ENCODE data around the gene RSAD2. TPM values are rescaled to one million over a fixed set of nuclear protein-coding genes. Genes with fewer than 3 reads are reported as not detected.

Gene RSAD2
- total and polyA plus RNA-seq, 2 experiments from 2014 or later, result 0.10 TPM; not detected in 1

- TF ChIP-seq ZNF462 (CRISPR knock-in tag; IDR thresholded peaks at IDR 0.05), result no peak
Observed at GRCh38 chr2:6838673-6839319, 38.8 kb upstream of the RSAD2 start (continued).

GRCh38 chr2:6841537-6842287 is 35.9 kb upstream of the RSAD2 start:
- Histone ChIP-seq H3F3A (replicated peaks; ENCODE audit: low read depth) (no peaks in the 10 kb centered on the region), H3K36me3 (ENCODE audit: insufficient read depth) (peaks cover 2% of the 10 kb centered on the region), H3K4me1 (ENCODE audit: insufficient read depth) (no peaks in the 10 kb centered on the region), H3K9me2 (ENCODE audit: insufficient read depth) (peaks cover 4% of the 10 kb centered on the region; the same call in 1 of the 2 replicates), H3K4me3 (no peak overlapping the region), H3K27ac (ENCODE audit: low read depth) (no peak overlapping the region), H3K4me2 (no peak overlapping the region), H2AFZ (no peak overlapping the region), H4K20me1 (replicated peaks; ENCODE audit: insufficient read depth) (no peaks in the 10 kb centered on the region), H3K79me2 (replicated peaks; ENCODE audit: insufficient read depth) (no peaks in the 10 kb centered on the region), H3K27me3 (ENCODE audit: insufficient read depth) (no peaks in the 10 kb centered on the region)
- peaks cover 90% of the 10 kb centered on the region for H3K9me3 Mint-ChIP-seq
- no peak overlapping the region for H3K4me3 Mint-ChIP-seq
- no peaks in the 10 kb centered on the region for H3K4me1 Mint-ChIP-seq
- H3K27ac Mint-ChIP-seq, result no peak overlapping the region
- no peak for DNase-seq (ENCODE audit: low spot score)
- ATAC-seq, result no peak
- peaks cover 39% of the 10 kb centered on the region for H3K36me3 Mint-ChIP-seq (ENCODE audit: low read depth)
- peaks cover 3% of the 10 kb centered on the region for H3K27me3 Mint-ChIP-seq (ENCODE audit: insufficient read depth, low read depth, poor library complexity)
- TF ChIP-seq CTCF (conservative IDR thresholded peaks at IDR 0.05; ENCODE audit: low read depth in 2 of 2) (no peak), POLR2AphosphoS5 (IDR thresholded peaks at IDR 0.05; ENCODE audit: low read depth) (no peak), EZH2 (IDR thresholded peaks at IDR 0.05; ENCODE audit: low read depth, unreplicated experiment) (no peak), ZNF462 (CRISPR knock-in tag; IDR thresholded peaks at IDR 0.05) (no peak), ZNF331 (CRISPR knock-in tag; IDR thresholded peaks at IDR 0.05; ENCODE audit: low read depth) (no peak)
